HepG2 (cell line): Measurements from ENCODE around the gene DLL3. TPM values are rescaled to one million over a fixed set of nuclear protein-coding genes. Genes with fewer than 3 reads are reported as not detected.

Experiments used
- FOSL2 ChIP-seq: sonication (generic); formaldehyde crosslinking; IDR thresholded peaks from 2 replicates; pipeline ENCODE4 v1.4.0; 2020; ENCODE audit warnings: missing genetic modification reagents
- HINFP ChIP-seq: sonication (generic); formaldehyde crosslinking; IDR thresholded peaks from 2 replicates; pipeline ENCODE4 v1.4.0; 2020; ENCODE audit warnings: low read depth, mild to moderate bottlenecking, missing genetic modification reagents
- JUN ChIP-seq: sonication (generic); formaldehyde crosslinking; IDR thresholded peaks from 2 replicates; pipeline ENCODE4 v1.4.0; 2020; ENCODE audit warnings: mild to moderate bottlenecking, missing genetic modification reagents
- KLF12 ChIP-seq: sonication (generic); formaldehyde crosslinking; IDR thresholded peaks from 2 replicates; pipeline ENCODE4 v1.4.0; 2020; ENCODE audit warnings: missing genetic modification reagents, borderline replicate concordance
- POLR2G ChIP-seq: fragments of 200-400 bp; formaldehyde crosslinking; IDR thresholded peaks from 2 replicates; pipeline ENCODE4 v1.6.1; 2018; ENCODE audit warnings: mild to moderate bottlenecking, low read depth, low read length, moderate library complexity
- SMAD3 ChIP-seq: sonication (generic); formaldehyde crosslinking; IDR thresholded peaks from 2 replicates; pipeline ENCODE4 v1.4.0; 2020; ENCODE audit warnings: missing genetic modification reagents
- SMARCC2 ChIP-seq: fragments of 450-650 bp; IDR thresholded peaks from 2 replicates; pipeline ENCODE4 v1.6.1; 2017; ENCODE audit warnings: antibody characterized with exemption, mild to moderate bottlenecking
- ZBTB34 ChIP-seq: sonication (generic); formaldehyde crosslinking; IDR thresholded peaks from 2 replicates; pipeline ENCODE4 v1.8.0; 2022; ENCODE audit warnings: mild to moderate bottlenecking, missing genetic modification reagents
- ZC3H13 ChIP-seq: sonication (generic); formaldehyde crosslinking; IDR thresholded peaks from 2 replicates; pipeline ENCODE4 v1.8.1; 2023; ENCODE audit warnings: mild to moderate bottlenecking, missing genetic modification reagents, moderate library complexity
- ZNF17 ChIP-seq: sonication (generic); formaldehyde crosslinking; IDR thresholded peaks from 2 replicates; pipeline ENCODE4 v1.5.0; 2020; ENCODE audit warnings: mild to moderate bottlenecking, missing genetic modification reagents
- ZNF251 ChIP-seq: sonication (generic); formaldehyde crosslinking; IDR thresholded peaks from 2 replicates; pipeline ENCODE4 v1.9.0; 2021; ENCODE audit warnings: mild to moderate bottlenecking, missing genetic modification reagents
- ZNF431 ChIP-seq: sonication (generic); formaldehyde crosslinking; IDR thresholded peaks from 2 replicates; pipeline ENCODE4 v1.9.0; 2022; ENCODE audit warnings: missing genetic modification reagents, low read depth, mild to moderate bottlenecking, borderline replicate concordance
- ZNF510 ChIP-seq: sonication (generic); formaldehyde crosslinking; IDR thresholded peaks from 2 replicates; pipeline ENCODE4 v1.4.0; 2020; ENCODE audit warnings: low read depth, mild to moderate bottlenecking, missing genetic modification reagents
- ZNF761 ChIP-seq: sonication (generic); formaldehyde crosslinking; conservative IDR thresholded peaks from 2 replicates; pipeline ENCODE4 v1.4.0; 2020; ENCODE audit warnings: mild to moderate bottlenecking, missing genetic modification reagents
- ZNF781 ChIP-seq: sonication (generic); formaldehyde crosslinking; IDR thresholded peaks from 2 replicates; pipeline ENCODE4 v1.5.1; 2020; ENCODE audit warnings: borderline replicate concordance, mild to moderate bottlenecking, missing genetic modification reagents; ENCODE audit errors: not compliant biosample characterization
- polyA plus RNA-seq, 8 experiments: library from polyadenylated mRNA; depleted of rRNA in 3 of 8; stranded (reverse) in 7 of 8; unstranded in 1 of 8; fragments of >200 nt; fragmentation: Illumina TruSeq in 4 of 8; extraction: Trizol in 4 of 8; gene quantifications; 2 replicates each; pipeline versions ENCODE4 v1.2.1 to v1.2.3, GENCODE V29; 2011 to 2016; ENCODE audit warnings: low read depth in 4 of 8, missing spikeins in 1 of 8, mixed read lengths in 1 of 8; ENCODE audit not compliant: insufficient read depth in 1 of 8
- total RNA-seq, 5 experiments: library from RNA; depleted of rRNA; stranded (reverse); fragments of >200 nt; fragmentation: Illumina TruSeq; extraction: Trizol; gene quantifications; 2 replicates each; pipeline ENCODE4 v1.2.3, GENCODE V29; 2016; ENCODE audit warnings: low read depth in 1 of 5
- TF ChIP-seq, protein P1 (sequence below): IDR thresholded peaks from 2 replicates; pipeline ENCODE4 v1.6.1; 2012; ENCODE audit warnings: inconsistent platforms
- TF ChIP-seq, protein P2 (sequence below): sonication (generic); formaldehyde crosslinking; IDR thresholded peaks from 2 replicates; pipeline ENCODE4 v1.4.0; 2020; ENCODE audit warnings: missing genetic modification reagents, borderline replicate concordance
- TF ChIP-seq, protein P3 (sequence below): sonication (generic); formaldehyde crosslinking; IDR thresholded peaks from 2 replicates; pipeline ENCODE4 v1.9.0; 2021; ENCODE audit warnings: missing genetic modification reagents, mild to moderate bottlenecking, borderline replicate concordance
- TF ChIP-seq, protein P4 (sequence below): sonication (generic); formaldehyde crosslinking; IDR thresholded peaks from 2 replicates; pipeline ENCODE4 v1.5.0; 2020; ENCODE audit warnings: mild to moderate bottlenecking, missing genetic modification reagents, borderline replicate concordance

The DLL3 gene
- total and polyA plus RNA-seq, 2 of the 13 experiments (the other 11 are each of a cell fraction or from before 2014, with no cell fraction given): 0.35 to 0.55 TPM

GRCh38 chr19:39532233-39533002 is 33.7 kb downstream of the DLL3 start, which contains the start of gene EID2B (continued):
- TF ChIP-seq ZBTB34 (CRISPR knock-in tag) (no peak), SMARCC2 (no peak), HINFP (no peak), POLR2G (peak; percentile 75), ZNF431 (CRISPR knock-in tag) (no peak), ZNF17 (CRISPR knock-in tag) (no peak), ZC3H13 (CRISPR knock-in tag) (no peak), SMAD3 (CRISPR knock-in tag) (no peak), FOSL2 (peak; percentile 41; the same call in 1 of the 2 replicates), ZNF251 (no peak), ZNF761 (peak; percentile 72; the same call in 1 of the 2 replicates), ZNF510 (CRISPR knock-in tag) (peak; percentile 87; the same call in 1 of the 2 replicates), JUN (CRISPR knock-in tag) (0 out of 2 replicates have a peak, but pooled peaks have one; percentile 39), ZNF781 (CRISPR knock-in tag) (no peak), KLF12 (CRISPR knock-in tag) (no peak)
- TF ChIP-seq, protein P1, sequence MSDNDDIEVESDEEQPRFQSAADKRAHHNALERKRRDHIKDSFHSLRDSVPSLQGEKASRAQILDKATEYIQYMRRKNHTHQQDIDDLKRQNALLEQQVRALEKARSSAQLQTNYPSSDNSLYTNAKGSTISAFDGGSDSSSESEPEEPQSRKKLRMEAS: peak; percentile 51
- TF ChIP-seq, protein P2, sequence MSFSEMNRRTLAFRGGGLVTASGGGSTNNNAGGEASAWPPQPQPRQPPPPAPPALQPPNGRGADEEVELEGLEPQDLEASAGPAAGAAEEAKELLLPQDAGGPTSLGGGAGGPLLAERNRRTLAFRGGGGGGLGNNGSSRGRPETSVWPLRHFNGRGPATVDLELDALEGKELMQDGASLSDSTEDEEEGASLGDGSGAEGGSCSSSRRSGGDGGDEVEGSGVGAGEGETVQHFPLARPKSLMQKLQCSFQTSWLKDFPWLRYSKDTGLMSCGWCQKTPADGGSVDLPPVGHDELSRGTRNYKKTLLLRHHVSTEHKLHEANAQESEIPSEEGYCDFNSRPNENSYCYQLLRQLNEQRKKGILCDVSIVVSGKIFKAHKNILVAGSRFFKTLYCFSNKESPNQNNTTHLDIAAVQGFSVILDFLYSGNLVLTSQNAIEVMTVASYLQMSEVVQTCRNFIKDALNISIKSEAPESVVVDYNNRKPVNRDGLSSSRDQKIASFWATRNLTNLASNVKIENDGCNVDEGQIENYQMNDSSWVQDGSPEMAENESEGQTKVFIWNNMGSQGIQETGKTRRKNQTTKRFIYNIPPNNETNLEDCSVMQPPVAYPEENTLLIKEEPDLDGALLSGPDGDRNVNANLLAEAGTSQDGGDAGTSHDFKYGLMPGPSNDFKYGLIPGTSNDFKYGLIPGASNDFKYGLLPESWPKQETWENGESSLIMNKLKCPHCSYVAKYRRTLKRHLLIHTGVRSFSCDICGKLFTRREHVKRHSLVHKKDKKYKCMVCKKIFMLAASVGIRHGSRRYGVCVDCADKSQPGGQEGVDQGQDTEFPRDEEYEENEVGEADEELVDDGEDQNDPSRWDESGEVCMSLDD (CRISPR knock-in tag): no peak
- TF ChIP-seq, protein P3, sequence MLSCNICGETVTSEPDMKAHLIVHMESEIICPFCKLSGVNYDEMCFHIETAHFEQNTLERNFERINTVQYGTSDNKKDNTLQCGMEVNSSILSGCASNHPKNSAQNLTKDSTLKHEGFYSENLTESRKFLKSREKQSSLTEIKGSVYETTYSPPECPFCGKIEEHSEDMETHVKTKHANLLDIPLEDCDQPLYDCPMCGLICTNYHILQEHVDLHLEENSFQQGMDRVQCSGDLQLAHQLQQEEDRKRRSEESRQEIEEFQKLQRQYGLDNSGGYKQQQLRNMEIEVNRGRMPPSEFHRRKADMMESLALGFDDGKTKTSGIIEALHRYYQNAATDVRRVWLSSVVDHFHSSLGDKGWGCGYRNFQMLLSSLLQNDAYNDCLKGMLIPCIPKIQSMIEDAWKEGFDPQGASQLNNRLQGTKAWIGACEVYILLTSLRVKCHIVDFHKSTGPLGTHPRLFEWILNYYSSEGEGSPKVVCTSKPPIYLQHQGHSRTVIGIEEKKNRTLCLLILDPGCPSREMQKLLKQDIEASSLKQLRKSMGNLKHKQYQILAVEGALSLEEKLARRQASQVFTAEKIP (CRISPR knock-in tag): no peak
- TF ChIP-seq, protein P4, sequence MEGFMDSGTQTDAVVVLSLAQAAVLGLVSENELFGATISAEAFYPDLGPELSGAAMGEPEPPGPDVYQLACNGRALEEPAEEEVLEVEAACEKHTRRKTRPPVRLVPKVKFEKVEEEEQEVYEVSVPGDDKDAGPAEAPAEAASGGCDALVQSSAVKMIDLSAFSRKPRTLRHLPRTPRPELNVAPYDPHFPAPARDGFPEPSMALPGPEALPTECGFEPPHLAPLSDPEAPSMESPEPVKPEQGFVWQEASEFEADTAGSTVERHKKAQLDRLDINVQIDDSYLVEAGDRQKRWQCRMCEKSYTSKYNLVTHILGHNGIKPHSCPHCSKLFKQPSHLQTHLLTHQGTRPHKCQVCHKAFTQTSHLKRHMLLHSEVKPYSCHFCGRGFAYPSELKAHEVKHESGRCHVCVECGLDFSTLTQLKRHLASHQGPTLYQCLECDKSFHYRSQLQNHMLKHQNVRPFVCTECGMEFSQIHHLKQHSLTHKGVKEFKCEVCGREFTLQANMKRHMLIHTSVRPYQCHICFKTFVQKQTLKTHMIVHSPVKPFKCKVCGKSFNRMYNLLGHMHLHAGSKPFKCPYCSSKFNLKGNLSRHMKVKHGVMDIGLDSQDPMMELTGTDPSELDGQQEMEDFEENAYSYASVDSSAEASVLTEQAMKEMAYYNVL: no peak
